ENCODE results near the gene NKAIN2.

The NKAIN2 gene

GRCh38 chr6:124064317-124065113, 260.9 kb downstream of the NKAIN2 start:
- POLR2A ChIA-PET: no interaction called here
- CTCF ChIA-PET: interaction anchor here (0.6 to 0.7 kb wide), 2 partner anchors 29 to 671 kb away, joined by 3 read pairs; no protein-coding TSS in a partner anchor
- Histone ChIP-seq H3K9me3 (ENCODE audit: control insufficient read depth, insufficient read depth, low read depth, low read length) (no peaks in the 10 kb centered on the region), H3K4me3 (ENCODE audit: low read depth, low read length) (no peak overlapping the region), H3K27ac (ENCODE audit: extremely low read depth, low read depth, low read length) (no peak overlapping the region), H3K36me3 (ENCODE audit: control insufficient read depth in 2 of 2, insufficient read depth in 1 of 2, low read length in 2 of 2) (no peaks in the 10 kb centered on the region), H3K4me1 (ENCODE audit: control insufficient read depth, insufficient read depth, low read length) (no peaks in the 10 kb centered on the region)
- TF ChIP-seq ZBTB20 (tag by site-specific recombination; IDR thresholded peaks at IDR 0.05) (no peak), PRDM4 (tag by site-specific recombination; IDR thresholded peaks at IDR 0.05) (no peak)

DNA sequence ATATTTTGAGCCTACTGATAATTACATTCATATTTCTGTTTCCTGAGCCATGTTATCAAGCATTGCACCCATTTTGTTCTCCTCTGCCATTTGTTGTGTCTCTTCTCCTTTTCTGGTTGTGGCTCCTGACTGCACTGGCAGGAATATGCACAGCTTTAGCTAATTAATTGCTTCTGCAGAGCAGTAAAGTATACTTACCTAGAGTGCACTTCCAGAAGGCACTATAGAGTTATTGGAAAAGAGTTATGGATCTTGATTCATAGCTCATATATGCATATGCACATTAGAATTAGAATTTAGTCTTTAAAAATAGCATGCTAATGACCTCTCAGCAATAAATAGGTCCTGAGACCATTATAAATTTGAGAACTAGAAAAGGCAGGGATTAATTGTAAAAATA, 262.6 kb downstream of the NKAIN2 start:
- POLR2A ChIA-PET: no interaction called here
- CTCF ChIA-PET: no interaction called here

DNA sequence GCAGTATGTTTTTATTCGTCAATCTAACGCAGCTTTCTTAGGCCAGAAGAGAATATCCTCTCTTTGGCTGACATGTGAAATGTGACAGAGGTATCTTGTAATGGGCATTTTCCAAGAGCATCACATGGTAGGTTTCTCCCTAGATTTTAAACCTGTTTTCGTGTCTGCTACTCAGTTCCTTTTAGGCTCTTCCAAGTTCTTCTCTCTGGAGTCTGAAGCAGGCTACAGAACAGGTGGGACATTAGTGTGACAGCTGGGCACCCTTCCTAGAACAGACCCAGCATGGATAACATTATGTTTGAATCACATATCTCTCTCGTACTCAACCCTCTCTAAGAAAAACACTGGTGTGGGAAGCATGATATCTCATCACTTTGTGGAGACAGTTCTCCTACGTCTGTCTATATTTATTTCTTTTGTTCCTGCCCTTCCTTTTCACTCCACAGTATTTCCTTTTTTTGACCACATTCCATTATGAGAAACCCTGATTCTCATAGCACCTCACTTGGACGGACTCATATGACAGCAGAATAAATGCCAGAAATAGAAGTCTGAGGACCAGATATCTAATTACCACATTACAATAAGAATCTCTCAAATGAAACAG, 263.4 kb downstream of the NKAIN2 start:
- no peaks in the 10 kb centered on the region for H3K4me1 ChIP-seq (ENCODE audit: control insufficient read depth, insufficient read depth, low read length)
- no peaks in the 10 kb centered on the region for H3K9me3 ChIP-seq (ENCODE audit: control insufficient read depth, insufficient read depth, low read depth, low read length)
- ChIA-PET POLR2A (no interaction called here), CTCF (no interaction called here)
- no peak overlapping the region for H3K27ac ChIP-seq (ENCODE audit: extremely low read depth, low read depth, low read length)
- H3K4me3 ChIP-seq (ENCODE audit: low read depth, low read length): no peak overlapping the region
- no peaks in the 10 kb centered on the region for H3K36me3 ChIP-seq (ENCODE audit: control insufficient read depth in 2 of 2, insufficient read depth in 1 of 2, low read length in 2 of 2)
- no peak for TF ChIP-seq CTCF (tag by site-specific recombination; IDR thresholded peaks at IDR 0.05)
- TF ChIP-seq ZNF660 (tag by site-specific recombination; IDR thresholded peaks at IDR 0.05): no peak
- no peak for TF ChIP-seq ZNF133 (tag by site-specific recombination; IDR thresholded peaks at IDR 0.05)
- no peak for TF ChIP-seq ZNF571 (tag by site-specific recombination; IDR thresholded peaks at IDR 0.05)
- TF ChIP-seq ZNF48 (tag by site-specific recombination; IDR thresholded peaks at IDR 0.05): no peak
- TF ChIP-seq, protein P1, sequence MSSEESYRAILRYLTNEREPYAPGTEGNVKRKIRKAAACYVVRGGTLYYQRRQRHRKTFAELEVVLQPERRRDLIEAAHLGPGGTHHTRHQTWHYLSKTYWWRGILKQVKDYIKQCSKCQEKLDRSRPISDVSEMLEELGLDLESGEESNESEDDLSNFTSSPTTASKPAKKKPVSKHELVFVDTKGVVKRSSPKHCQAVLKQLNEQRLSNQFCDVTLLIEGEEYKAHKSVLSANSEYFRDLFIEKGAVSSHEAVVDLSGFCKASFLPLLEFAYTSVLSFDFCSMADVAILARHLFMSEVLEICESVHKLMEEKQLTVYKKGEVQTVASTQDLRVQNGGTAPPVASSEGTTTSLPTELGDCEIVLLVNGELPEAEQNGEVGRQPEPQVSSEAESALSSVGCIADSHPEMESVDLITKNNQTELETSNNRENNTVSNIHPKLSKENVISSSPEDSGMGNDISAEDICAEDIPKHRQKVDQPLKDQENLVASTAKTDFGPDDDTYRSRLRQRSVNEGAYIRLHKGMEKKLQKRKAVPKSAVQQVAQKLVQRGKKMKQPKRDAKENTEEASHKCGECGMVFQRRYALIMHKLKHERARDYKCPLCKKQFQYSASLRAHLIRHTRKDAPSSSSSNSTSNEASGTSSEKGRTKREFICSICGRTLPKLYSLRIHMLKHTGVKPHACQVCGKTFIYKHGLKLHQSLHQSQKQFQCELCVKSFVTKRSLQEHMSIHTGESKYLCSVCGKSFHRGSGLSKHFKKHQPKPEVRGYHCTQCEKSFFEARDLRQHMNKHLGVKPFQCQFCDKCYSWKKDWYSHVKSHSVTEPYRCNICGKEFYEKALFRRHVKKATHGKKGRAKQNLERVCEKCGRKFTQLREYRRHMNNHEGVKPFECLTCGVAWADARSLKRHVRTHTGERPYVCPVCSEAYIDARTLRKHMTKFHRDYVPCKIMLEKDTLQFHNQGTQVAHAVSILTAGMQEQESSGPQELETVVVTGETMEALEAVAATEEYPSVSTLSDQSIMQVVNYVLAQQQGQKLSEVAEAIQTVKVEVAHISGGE (tag by site-specific recombination; conservative IDR thresholded peaks at IDR 0.05; ENCODE audit: low read depth): no peak
- no peak for TF ChIP-seq ZNF148 (tag by site-specific recombination; IDR thresholded peaks at IDR 0.05; ENCODE audit: borderline replicate concordance)
- no peak for TF ChIP-seq TCF7L2 (IDR thresholded peaks at IDR 0.05; ENCODE audit: borderline replicate concordance, low read depth, low read length)
- TF ChIP-seq WT1 (tag by site-specific recombination; IDR thresholded peaks at IDR 0.05): no peak
- no peak for TF ChIP-seq ZBTB8A (tag by site-specific recombination; IDR thresholded peaks at IDR 0.05)
- no peak for TF ChIP-seq ZNF292 (tag by site-specific recombination; IDR thresholded peaks at IDR 0.05; ENCODE audit: borderline replicate concordance, low read depth)
- no peak for TF ChIP-seq REPIN1 (tag by site-specific recombination; IDR thresholded peaks at IDR 0.05; ENCODE audit: low read depth)
- no peak for TF ChIP-seq ZNF132 (tag by site-specific recombination; IDR thresholded peaks at IDR 0.05; ENCODE audit: borderline replicate concordance)

More for the DNA sequence above, 262.6 kb downstream of the NKAIN2 start:
- Histone ChIP-seq H3K36me3 (ENCODE audit: control insufficient read depth in 2 of 2, insufficient read depth in 1 of 2, low read length in 2 of 2) (no peaks in the 10 kb centered on the region), H3K4me3 (ENCODE audit: low read depth, low read length) (no peak overlapping the region), H3K4me1 (ENCODE audit: control insufficient read depth, insufficient read depth, low read length) (no peaks in the 10 kb centered on the region), H3K9me3 (ENCODE audit: control insufficient read depth, insufficient read depth, low read depth, low read length) (no peaks in the 10 kb centered on the region), H3K27ac (ENCODE audit: extremely low read depth, low read depth, low read length) (no peak overlapping the region)
- no peak for TF ChIP-seq ZBTB26 (tag by site-specific recombination; optimal IDR thresholded peaks at IDR 0.05)
- no peak for TF ChIP-seq GLIS2 (tag by site-specific recombination; IDR thresholded peaks at IDR 0.05)
- TF ChIP-seq FEZF1 (tag by site-specific recombination; IDR thresholded peaks at IDR 0.05): peak; percentile 27; the same call in 1 of the 2 replicates
- no peak for TF ChIP-seq OSR2 (tag by site-specific recombination; IDR thresholded peaks at IDR 0.05)
